HCT116 (cell line): ENCODE data around the gene MTA1.

ENCODE experiments used
- ATF3 ChIP-seq: IDR thresholded peaks from 2 replicates; pipeline ENCODE4 v1.6.1; 2012
- CEBPB ChIP-seq: IDR thresholded peaks from 2 replicates; pipeline ENCODE4 v1.6.1; 2012; ENCODE audit warnings: low read depth
- CTCF ChIP-seq, 3 experiments: fragments of 200-600 bp in 1 of 3; sonication (generic) in 1 of 3; IDR thresholded peaks in 2 of 3; conservative IDR thresholded peaks in 1 of 3; 2 replicates each; pipeline ENCODE4 v1.5.1; 2012 to 2017; ENCODE audit warnings: low read depth in 2 of 3, low read length in 2 of 3, antibody characterized with exemption in 1 of 3, borderline replicate concordance in 1 of 3, control low read depth in 1 of 3, mild to moderate bottlenecking in 1 of 3, mixed read lengths in 1 of 3, mixed run types in 1 of 3, moderate library complexity in 1 of 3; ENCODE audit not compliant: insufficient read depth in 1 of 3
- EGR1 ChIP-seq: IDR thresholded peaks from 2 replicates; pipeline ENCODE4 v1.6.1; 2012; ENCODE audit warnings: low read depth
- EZH2 ChIP-seq: fragments of 200-600 bp; sonication (generic); IDR thresholded peaks from 2 replicates; pipeline ENCODE4 v1.6.1; 2017; ENCODE audit warnings: antibody characterized with exemption, mixed run types
- JUND ChIP-seq: IDR thresholded peaks from 2 replicates; pipeline ENCODE4 v1.6.1; 2012
- MAX ChIP-seq: IDR thresholded peaks from 2 replicates; pipeline ENCODE4 v1.6.1; 2012
- POLR2A ChIP-seq: IDR thresholded peaks from 2 replicates; pipeline ENCODE4 v1.7.0; 2011; ENCODE audit warnings: borderline replicate concordance; ENCODE audit not compliant: insufficient read depth, insufficient read length; ENCODE audit errors: extremely low read depth
- POLR2AphosphoS5 ChIP-seq: IDR thresholded peaks from 2 replicates; pipeline ENCODE4 v1.6.1; 2011; ENCODE audit warnings: mild to moderate bottlenecking, low read depth, low read length, moderate library complexity
- RAD21 ChIP-seq: IDR thresholded peaks from 2 replicates; pipeline ENCODE4 v1.6.1; 2012; ENCODE audit warnings: low read depth, mild to moderate bottlenecking
- REST ChIP-seq: IDR thresholded peaks from 2 replicates; pipeline ENCODE4 v1.6.1; 2012; ENCODE audit warnings: low read depth
- TCF7L2 ChIP-seq: IDR thresholded peaks from 2 replicates; pipeline ENCODE4 v1.7.0; 2011; ENCODE audit warnings: borderline replicate concordance, inconsistent platforms; ENCODE audit not compliant: insufficient read depth, insufficient read length; ENCODE audit errors: extremely low read depth
- ZNF274 ChIP-seq: fragments of 200-500 bp; sonication (Bioruptor generic); IDR thresholded peaks from 2 replicates; pipeline ENCODE4 v1.6.1; 2014; ENCODE audit warnings: mild to moderate bottlenecking, low read depth, low read length, inconsistent platforms

- TF ChIP-seq ZNF274 (no peak), POLR2A (no peak), MAX (no peak), REST (no peak), ATF3 (no peak), CTCF (IDR thresholded peaks at IDR 0.05 in 2 of 3, conservative IDR thresholded peaks at IDR 0.05 in 1 of 3; ENCODE audit: borderline replicate concordance in 1 of 3, insufficient read depth in 1 of 3, low read depth in 2 of 3, low read length in 2 of 3) (no peak), TCF7L2 (no peak), JUND (no peak), EZH2 (no peak), EGR1 (no peak), RAD21 (no peak), CEBPB (no peak), POLR2AphosphoS5 (no peak)
These were observed 36.4 kb downstream of the MTA1 start for GRCh38 chr14:105455766-105456660.
